Aorta (tissue), 5 donors: ENCODE results near the gene STAM2. TPM values are rescaled to one million over a fixed set of nuclear protein-coding genes. Genes with fewer than 3 reads are reported as not detected.

Experiments used
- ATAC-seq: fragments of 200-7000 bp; cut with Tn5 transposase; one replicate; pipeline ENCODE4 v1.9.1; 2022; ENCODE audit warnings: moderate library complexity; ENCODE audit not compliant: low FRiP score
- DNase-seq, 2 donors: peaks; one replicate each; pipeline ENCODE4 v3.0.0-alpha.2; 2020
- H3K27ac ChIP-seq, 2 donors: one replicate each; pipeline ENCODE4 v1.5.1; 2013; ENCODE audit warnings: low read length in 2 of 2, mild to moderate bottlenecking in 2 of 2, moderate library complexity in 2 of 2, control low read depth in 1 of 2, inconsistent platforms in 1 of 2, low read depth in 1 of 2
- H3K27me3 ChIP-seq, 2 donors: one replicate each; pipeline ENCODE4 v1.6.1; 2013; ENCODE audit warnings: control low read depth in 1 of 2, low read length in 1 of 2, mild to moderate bottlenecking in 1 of 2, moderate library complexity in 1 of 2; ENCODE audit not compliant: insufficient read depth in 2 of 2, control insufficient read depth in 1 of 2
- H3K36me3 ChIP-seq, 2 donors: one replicate each; pipeline ENCODE4 v1.6.1; 2013; ENCODE audit warnings: control low read depth in 1 of 2, low read length in 1 of 2, mild to moderate bottlenecking in 1 of 2; ENCODE audit not compliant: insufficient read depth in 2 of 2, control insufficient read depth in 1 of 2
- H3K4me1 ChIP-seq, 2 donors: one replicate each; pipeline ENCODE4 v1.6.1; 2013; ENCODE audit warnings: low read length in 2 of 2, control low read depth in 1 of 2, mild to moderate bottlenecking in 1 of 2, moderate library complexity in 1 of 2; ENCODE audit not compliant: insufficient read depth in 2 of 2, control insufficient read depth in 1 of 2
- H3K4me3 ChIP-seq, 2 donors: one replicate each; pipeline ENCODE4 v1.5.1; 2013; ENCODE audit warnings: low read length in 2 of 2, control low read depth in 1 of 2, mild to moderate bottlenecking in 1 of 2
- H3K9me3 ChIP-seq: one replicate; pipeline ENCODE4 v1.6.1; 2013; ENCODE audit warnings: mild to moderate bottlenecking, low read length; ENCODE audit not compliant: control insufficient read depth
- WGBS, 2 donors: extraction: QIAGEN DNeasy Blood & Tissue Kit; methylation state at CpG; one replicate each; pipeline ENCODE4 v1.1.7; 2013; 5-methylcytosine and 5-hydroxymethylcytosine counted together
- intact Hi-C, 2 donors: fragments of 100-400 bp; cut with DNase I; formaldehyde crosslinking; loops; one replicate each; pipeline versions ENCODE4 v1.14.2 to v1.15.0; 2022
- long read RNA-seq, 2 donors: library from polyadenylated mRNA; unstranded; transcript quantifications; one replicate each; pipeline ENCODE4 v2.0.0, GENCODE V29; 2020 to 2021
- polyA plus RNA-seq, 2 donors: library from polyadenylated mRNA; stranded (reverse); fragments of 200-250 nt; gene quantifications; one replicate each; pipeline ENCODE4 v1.2.3, GENCODE V29; 2013
- total RNA-seq, 2 donors: library from RNA; stranded (reverse); fragmentation: NEBNext Ultra II Directional; extraction: Animal tissue kit (Norgen Biotek cat#: 25700); gene quantifications; one replicate each; pipeline ENCODE4 v1.2.1, GENCODE V29; 2021
- donor health status: healthy with polysubstance abuse.
- donor health status: Bipolar disorder and iron deficiency.
- donor health status: DM: no; HTN: no; CAD: no.
- donor health status: DM: no; HTN: no; CAD: no.
- donor health status: DM: yes; HTN: yes; CAD: no.

Gene STAM2
- 10 to 100 TPM; 46.2 to 46.8 TPM for total RNA-seq
- polyA plus RNA-seq, result 10 to 100 TPM; 10.3 to 15.3 TPM
- long read RNA-seq, donor 1, full-length matches to known transcripts, result 15 of 29 reads
- long read RNA-seq, donor 1, partial matches to known transcripts, result 1 of 29 reads
- long read RNA-seq, donor 1, other reads (novel, unspliced or antisense), result 13 of 29 reads
- long read RNA-seq, donor 2, full-length matches to known transcripts, result 3 of 12 reads
- long read RNA-seq, donor 2, partial matches to known transcripts, result 0 of 12 reads
- long read RNA-seq, donor 2, other reads (novel, unspliced or antisense), result 9 of 12 reads

DNA sequence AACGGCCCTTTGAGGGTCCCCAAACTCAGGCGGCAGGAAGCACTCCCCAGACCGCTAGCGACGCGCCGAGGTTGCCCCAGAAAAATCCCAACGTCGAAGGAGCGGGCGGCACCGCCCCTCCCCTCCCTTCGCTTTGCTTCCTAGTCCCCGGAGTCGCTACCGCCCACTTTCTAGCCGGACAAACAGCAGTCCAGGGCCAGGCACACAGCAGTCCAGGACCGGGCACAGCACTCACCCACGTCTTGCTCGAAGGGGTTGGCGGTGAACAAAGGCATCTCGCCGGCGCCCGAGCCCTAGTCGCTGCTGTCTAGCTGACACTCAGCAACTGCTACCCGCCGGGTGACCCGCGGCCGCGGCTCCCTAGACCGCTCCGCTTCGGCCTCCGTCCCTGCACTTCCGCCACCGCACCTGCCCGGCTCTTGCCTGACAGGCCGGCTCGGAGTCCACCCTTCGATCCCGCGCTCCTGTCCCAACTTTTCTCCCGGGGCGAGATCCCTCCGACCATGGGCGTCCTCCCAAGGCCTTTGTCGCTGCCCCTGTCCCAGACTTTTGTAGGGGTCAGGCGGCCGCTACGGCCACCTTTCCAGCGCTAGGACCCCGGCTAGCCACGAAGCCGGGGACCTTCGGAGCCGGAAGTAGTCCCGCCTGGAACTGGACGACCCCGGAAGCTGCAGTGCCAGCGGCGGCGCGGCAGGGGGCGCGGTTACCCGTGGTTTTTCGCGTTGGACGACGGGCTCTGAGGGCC is at the start of gene STAM2:
TSS of gene STAM2 (minus strand) at position 396 of the 745 bp plus-strand sequence. CDS start at position 275, 121 bp downstream.
- WGBS, 2 donors, result 0 to 1% methylated on average over 72 of the region's 72 CpGs
- Histone ChIP-seq H3K9me3 (no peaks in the 10 kb centered on the region), H3K36me3 (no peaks in the 10 kb centered on the region), H3K4me1 (peaks cover 0 to 2% of the 10 kb centered on the region in 2 donors), H3K27ac (peak within 1 kb of the TSS; percentile 62 to 66), H3K4me3 (peak within 1 kb of the TSS; percentile 82 to 98), H3K27me3 (no peaks in the 10 kb centered on the region)
- peak; percentile 96 to 98 for DNase-seq
- peak; percentile 99 for ATAC-seq
- intact Hi-C loops, result loop anchor here in 1 of 2 donors (5.0 kb wide), 2 partner anchors 138 to 542 kb away; partner anchors contain the start of genes ARL6IP6 and PRPF40A

DNA sequence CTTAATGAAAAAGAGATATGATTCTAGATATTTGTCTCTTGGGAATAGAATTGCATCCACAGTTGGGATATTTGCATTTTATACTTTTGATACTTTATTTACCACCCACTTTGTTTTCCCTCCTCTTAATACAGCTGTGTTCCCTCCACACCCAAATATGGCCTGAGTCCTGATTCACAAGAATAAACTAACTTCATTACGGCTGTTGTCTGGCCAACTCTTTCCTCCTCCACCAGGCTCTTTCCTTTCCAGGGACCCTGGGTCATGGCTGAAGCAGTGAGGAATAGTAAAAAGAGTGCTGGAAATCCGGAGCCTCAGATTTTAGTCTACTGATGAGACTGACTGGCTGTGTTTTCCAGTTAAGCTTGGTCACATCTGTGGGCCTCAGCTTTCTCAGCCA is 48.4 kb upstream of the STAM2 start:
- ATAC-seq, result peak; percentile 51

DNA sequence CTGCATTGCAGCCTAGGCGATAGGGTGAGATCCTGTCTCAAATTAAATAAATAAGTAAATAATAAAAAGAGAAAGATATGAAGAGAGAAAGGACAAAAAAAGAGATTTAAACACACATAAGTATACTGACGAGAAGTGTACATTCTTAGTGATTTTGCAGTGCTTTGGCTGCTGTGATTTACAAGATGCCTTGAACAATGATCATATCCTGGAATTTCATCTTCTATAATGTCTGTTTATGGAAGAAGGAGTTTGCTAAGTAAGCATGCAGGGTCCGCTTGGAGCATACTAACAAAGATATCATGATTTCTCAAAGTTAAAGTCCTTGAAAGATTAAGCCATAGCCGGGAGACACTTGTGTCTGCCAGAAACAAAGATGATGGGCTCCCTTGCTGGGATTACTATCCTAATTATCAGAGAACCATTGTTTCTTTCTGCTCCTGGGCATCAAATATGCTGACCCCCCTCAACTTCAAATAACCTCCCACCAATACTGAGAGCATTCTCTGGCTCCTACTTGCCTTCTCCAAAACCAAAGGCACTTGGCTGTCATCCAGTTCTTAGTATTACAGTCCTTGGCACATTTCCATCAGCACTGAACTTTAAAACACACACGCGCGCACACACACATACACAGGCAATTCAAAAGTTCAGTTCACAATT is 47.5 kb upstream of the STAM2 start:
- intact Hi-C loops, result loop anchor here in 1 of 2 donors (10.0 kb wide), 1 partner anchor 182 kb away; no protein-coding TSS in a partner anchor
- DNase-seq, result peak in 1 of 2 donors; percentile 72
- H3K27ac ChIP-seq, result no peak overlapping the region

More for the DNA sequence above, 48.4 kb upstream of the STAM2 start:
- Histone ChIP-seq H3K27ac (no peak overlapping the region), H3K4me1 (peaks cover 5 to 6% of the 10 kb centered on the region in 2 donors), H3K36me3 (no peaks in the 10 kb centered on the region), H3K4me3 (no peak overlapping the region), H3K9me3 (no peaks in the 10 kb centered on the region), H3K27me3 (no peaks in the 10 kb centered on the region)
- intact Hi-C loops, result loop anchor here in 1 of 2 donors (10.0 kb wide), 1 partner anchor 181 kb away; no protein-coding TSS in a partner anchor
- 8 to 11% methylated on average over 2 of the region's 2 CpGs for WGBS, 2 donors
- DNase-seq, result no peak

DNA sequence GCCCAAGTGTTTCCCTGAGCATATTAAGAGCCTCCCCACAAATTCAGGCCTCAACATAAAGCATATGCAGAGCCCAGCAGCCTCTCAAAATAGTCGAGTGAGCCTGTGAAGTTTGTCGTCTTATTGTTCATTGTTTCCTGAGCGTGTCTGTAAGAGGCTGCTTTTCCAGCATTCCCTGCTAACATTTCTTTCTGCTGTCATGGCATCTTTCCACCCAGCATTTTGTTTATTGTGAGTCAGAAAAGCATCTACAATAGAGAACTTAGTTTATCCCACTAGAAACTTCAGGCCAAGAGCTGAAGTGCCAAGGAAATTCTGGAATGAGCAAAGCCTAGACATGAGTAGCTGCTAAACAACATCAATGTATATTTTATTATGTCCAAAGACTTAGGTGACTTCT is 46.3 kb upstream of the STAM2 start:
- H3K4me1 ChIP-seq, result peaks cover 5 to 6% of the 10 kb centered on the region in 2 donors
- ATAC-seq (no peak), DNase-seq (no peak)
- no peak overlapping the region for H3K4me3 ChIP-seq
- H3K27me3 ChIP-seq, result no peaks in the 10 kb centered on the region
- intact Hi-C loops, result loop anchor here in 1 of 2 donors (10.0 kb wide), 1 partner anchor 183 kb away; no protein-coding TSS in a partner anchor
- H3K36me3 ChIP-seq, result no peaks in the 10 kb centered on the region
- no peak overlapping the region for H3K27ac ChIP-seq
- 46 to 47% methylated on average over 3 of the region's 3 CpGs for WGBS, 2 donors
- no peaks in the 10 kb centered on the region for H3K9me3 ChIP-seq

More for the DNA sequence above, 47.5 kb upstream of the STAM2 start:
- H3K4me3 ChIP-seq, result no peak overlapping the region
- ATAC-seq, result peak; percentile 67
- 30% methylated on average over 7 of the region's 7 CpGs for WGBS, 2 donors
- no peaks in the 10 kb centered on the region for H3K36me3 ChIP-seq
- H3K27me3 ChIP-seq, result no peaks in the 10 kb centered on the region
- H3K9me3 ChIP-seq, result no peaks in the 10 kb centered on the region
- peaks cover 5 to 6% of the 10 kb centered on the region in 2 donors for H3K4me1 ChIP-seq

DNA sequence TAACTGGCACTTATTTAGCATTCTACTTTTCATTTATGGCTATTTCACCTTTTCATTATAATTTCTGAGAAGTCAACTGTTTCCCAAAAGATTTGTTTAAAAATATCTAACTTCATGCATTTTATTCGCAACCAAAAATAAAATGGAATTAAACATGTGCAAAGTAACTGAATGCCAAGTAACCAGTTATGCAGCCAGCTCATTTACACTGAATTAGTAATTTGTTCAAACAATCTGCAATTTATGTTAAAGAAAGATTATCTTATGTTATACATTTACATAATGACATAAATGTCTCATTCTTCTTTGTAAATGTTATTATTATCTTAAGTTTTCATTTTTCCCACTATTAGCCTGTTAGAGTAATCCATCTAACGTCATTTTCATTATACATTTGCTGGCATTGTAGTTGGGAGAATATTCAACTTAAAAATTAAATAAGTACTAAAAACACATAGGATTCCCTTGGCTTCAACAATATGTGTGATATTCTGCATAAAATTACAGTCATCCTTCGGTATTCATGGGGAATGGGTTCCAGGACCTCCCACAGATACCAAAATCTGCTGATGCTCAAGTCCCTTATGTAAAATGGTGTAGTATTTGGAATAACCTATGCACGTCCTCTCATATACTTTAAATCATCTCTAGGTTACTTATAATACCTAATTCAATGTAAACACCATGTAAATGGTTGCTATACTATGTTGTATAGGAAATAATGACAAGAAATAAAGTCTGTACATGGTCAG is 43.7 kb upstream of the STAM2 start:
- 69 to 78% methylated on average over 4 of the region's 4 CpGs for WGBS, 2 donors
- peaks cover 4 to 6% of the 10 kb centered on the region in 2 donors for H3K4me1 ChIP-seq
- intact Hi-C loops, result no loop called here
- H3K27me3 ChIP-seq, result no peaks in the 10 kb centered on the region
- H3K27ac ChIP-seq, result no peak overlapping the region
- no peak overlapping the region for H3K4me3 ChIP-seq
- ATAC-seq, result no peak
- no peaks in the 10 kb centered on the region for H3K9me3 ChIP-seq
- DNase-seq, result no peak
- no peaks in the 10 kb centered on the region for H3K36me3 ChIP-seq

DNA sequence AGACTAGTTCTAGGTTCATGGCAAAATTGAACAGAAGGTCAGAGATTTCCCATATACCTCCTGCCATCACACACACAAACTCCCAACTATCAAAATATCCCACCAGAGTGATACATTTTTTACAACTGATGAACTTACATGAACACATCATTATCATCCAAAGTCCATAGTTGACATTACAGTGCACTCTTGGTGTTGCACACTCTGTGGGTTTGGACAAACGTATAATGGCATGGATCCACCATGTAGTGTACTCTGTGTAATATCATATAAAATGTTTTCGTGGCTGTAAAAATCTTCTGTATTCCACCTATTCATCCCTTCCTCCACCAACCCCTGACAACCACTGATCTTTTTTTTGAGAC is 25.9 kb upstream of the STAM2 start:
- WGBS, 2 donors, result 90 to 93% methylated on average over 2 of the region's 2 CpGs
- Histone ChIP-seq H3K4me3 (no peak overlapping the region), H3K27ac (no peak overlapping the region), H3K4me1 (no peaks in the 10 kb centered on the region), H3K27me3 (no peaks in the 10 kb centered on the region), H3K36me3 (no peaks in the 10 kb centered on the region), H3K9me3 (no peaks in the 10 kb centered on the region)
- intact Hi-C loops, result loop anchor here in 1 of 2 donors (10.0 kb wide), 1 partner anchor 133 kb away; the partner anchor contains the start of gene FMNL2
- ATAC-seq (no peak), DNase-seq (no peak)

DNA sequence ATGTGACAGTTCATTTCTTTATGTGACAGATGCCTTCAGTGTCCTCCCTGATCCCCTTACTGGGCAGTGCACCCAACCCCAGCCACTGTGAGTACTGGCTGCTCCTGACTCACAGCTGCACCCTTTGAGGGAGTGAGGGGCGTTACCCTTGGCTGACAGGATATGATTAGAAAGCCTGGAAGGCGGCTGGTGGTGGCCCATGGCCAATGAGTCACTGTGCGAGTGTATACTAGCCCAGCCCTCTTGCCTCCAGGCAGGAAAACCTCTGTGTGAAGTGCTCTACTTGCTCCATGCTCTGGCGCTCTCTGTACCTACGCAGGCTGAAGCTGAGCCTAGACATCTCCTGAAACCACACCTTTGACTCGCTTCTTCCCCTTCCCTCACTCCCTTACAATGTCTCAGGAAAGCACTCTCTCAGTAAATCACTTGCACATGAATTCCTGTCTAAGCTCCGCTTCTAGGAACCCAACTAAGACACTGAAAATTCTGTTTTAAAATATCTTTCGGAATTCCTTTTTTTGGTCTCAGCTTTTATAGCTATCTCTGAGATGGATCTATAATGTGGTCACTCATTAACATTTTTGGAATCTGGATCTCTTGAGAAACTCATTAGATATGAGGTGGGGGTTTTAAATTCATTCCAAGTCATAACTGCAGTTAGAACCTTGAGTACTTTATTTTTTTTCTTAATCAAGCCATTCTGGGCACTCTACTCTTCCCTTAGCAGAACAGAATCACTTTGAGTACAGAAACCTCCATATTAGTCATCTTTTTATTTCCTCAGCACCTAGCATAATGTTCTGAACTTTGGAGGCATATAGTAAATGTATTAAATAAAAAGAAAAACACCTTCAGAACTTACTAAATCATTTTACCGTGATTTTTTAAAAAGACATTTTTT is 25.3 kb upstream of the STAM2 start:
- ATAC-seq (peak; percentile 96), DNase-seq (peak; percentile 95 to 96)
- Histone ChIP-seq H3K4me1 (no peaks in the 10 kb centered on the region), H3K27ac (no peak overlapping the region), H3K4me3 (no peak overlapping the region), H3K9me3 (no peaks in the 10 kb centered on the region), H3K36me3 (no peaks in the 10 kb centered on the region), H3K27me3 (no peaks in the 10 kb centered on the region)
- WGBS, 2 donors, result 47 to 53% methylated on average over 9 of the region's 9 CpGs
- intact Hi-C loops, result loop anchor here in 1 of 2 donors (10.0 kb wide), 1 partner anchor 134 kb away; the partner anchor contains the start of gene FMNL2
